HL-60 (cell line): Measurements from ENCODE around the gene GOLGA6L7.

Source experiments
- POLR2AphosphoS5 ChIP-seq: IDR thresholded peaks from 2 replicates; pipeline ENCODE4 v1.6.1; 2012; ENCODE audit warnings: low read depth
- TF ChIP-seq, protein P1 (sequence below): IDR thresholded peaks from one replicate; pipeline ENCODE4 v1.5.1; 2011; ENCODE audit warnings: low read length, control low read depth, inconsistent platforms; ENCODE audit not compliant: insufficient read depth
- TF ChIP-seq, protein P2 (sequence below): IDR thresholded peaks from 2 replicates; pipeline ENCODE4 v1.6.1; 2012; ENCODE audit warnings: low read depth; ENCODE audit not compliant: insufficient replicate concordance

DNA sequence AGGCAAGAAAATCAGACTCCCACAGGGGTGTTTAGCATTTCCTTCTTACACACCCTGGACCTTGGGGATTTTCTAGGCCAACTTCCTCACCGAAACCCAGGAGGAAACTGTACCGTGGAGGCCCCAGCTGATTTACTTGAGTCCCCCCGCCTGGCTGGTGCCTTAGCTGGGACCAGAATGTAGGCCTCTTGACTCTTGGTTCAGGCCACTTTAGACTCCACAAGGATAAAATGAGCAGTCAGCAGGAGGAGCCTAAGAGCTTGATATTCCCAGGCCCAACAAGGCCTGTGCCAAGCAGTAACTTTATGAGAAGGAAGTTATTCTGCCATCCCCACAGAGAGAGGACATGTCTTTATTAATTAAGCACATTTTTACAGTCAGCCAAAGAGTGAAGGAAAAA is 32.7 kb upstream of the GOLGA6L7 start:
- TF ChIP-seq, protein P1, sequence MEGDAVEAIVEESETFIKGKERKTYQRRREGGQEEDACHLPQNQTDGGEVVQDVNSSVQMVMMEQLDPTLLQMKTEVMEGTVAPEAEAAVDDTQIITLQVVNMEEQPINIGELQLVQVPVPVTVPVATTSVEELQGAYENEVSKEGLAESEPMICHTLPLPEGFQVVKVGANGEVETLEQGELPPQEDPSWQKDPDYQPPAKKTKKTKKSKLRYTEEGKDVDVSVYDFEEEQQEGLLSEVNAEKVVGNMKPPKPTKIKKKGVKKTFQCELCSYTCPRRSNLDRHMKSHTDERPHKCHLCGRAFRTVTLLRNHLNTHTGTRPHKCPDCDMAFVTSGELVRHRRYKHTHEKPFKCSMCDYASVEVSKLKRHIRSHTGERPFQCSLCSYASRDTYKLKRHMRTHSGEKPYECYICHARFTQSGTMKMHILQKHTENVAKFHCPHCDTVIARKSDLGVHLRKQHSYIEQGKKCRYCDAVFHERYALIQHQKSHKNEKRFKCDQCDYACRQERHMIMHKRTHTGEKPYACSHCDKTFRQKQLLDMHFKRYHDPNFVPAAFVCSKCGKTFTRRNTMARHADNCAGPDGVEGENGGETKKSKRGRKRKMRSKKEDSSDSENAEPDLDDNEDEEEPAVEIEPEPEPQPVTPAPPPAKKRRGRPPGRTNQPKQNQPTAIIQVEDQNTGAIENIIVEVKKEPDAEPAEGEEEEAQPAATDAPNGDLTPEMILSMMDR: no peak
- TF ChIP-seq, protein P2, sequence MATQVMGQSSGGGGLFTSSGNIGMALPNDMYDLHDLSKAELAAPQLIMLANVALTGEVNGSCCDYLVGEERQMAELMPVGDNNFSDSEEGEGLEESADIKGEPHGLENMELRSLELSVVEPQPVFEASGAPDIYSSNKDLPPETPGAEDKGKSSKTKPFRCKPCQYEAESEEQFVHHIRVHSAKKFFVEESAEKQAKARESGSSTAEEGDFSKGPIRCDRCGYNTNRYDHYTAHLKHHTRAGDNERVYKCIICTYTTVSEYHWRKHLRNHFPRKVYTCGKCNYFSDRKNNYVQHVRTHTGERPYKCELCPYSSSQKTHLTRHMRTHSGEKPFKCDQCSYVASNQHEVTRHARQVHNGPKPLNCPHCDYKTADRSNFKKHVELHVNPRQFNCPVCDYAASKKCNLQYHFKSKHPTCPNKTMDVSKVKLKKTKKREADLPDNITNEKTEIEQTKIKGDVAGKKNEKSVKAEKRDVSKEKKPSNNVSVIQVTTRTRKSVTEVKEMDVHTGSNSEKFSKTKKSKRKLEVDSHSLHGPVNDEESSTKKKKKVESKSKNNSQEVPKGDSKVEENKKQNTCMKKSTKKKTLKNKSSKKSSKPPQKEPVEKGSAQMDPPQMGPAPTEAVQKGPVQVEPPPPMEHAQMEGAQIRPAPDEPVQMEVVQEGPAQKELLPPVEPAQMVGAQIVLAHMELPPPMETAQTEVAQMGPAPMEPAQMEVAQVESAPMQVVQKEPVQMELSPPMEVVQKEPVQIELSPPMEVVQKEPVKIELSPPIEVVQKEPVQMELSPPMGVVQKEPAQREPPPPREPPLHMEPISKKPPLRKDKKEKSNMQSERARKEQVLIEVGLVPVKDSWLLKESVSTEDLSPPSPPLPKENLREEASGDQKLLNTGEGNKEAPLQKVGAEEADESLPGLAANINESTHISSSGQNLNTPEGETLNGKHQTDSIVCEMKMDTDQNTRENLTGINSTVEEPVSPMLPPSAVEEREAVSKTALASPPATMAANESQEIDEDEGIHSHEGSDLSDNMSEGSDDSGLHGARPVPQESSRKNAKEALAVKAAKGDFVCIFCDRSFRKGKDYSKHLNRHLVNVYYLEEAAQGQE: no peak
- TF ChIP-seq POLR2AphosphoS5: no peak
